Central memory CD4-positive, alpha-beta T cell (primary cell): ENCODE measurements around the gene SPATA32.

Experiments used
- DNase-seq: peaks from one replicate; pipeline ENCODE4 v3.0.0; 2022

Gene SPATA32

GRCh38 chr17:45246338-45246737, 15.6 kb downstream of the SPATA32 start:
- no peak for DNase-seq

- no peak for DNase-seq
Observed at GRCh38 chr17:45244725-45245656, 16.9 kb downstream of the SPATA32 start.

GRCh38 chr17:45243750-45244149, 18.1 kb downstream of the SPATA32 start:
- no peak for DNase-seq

GRCh38 chr17:45242029-45242414, 19.9 kb downstream of the SPATA32 start:
- DNase-seq: no peak

GRCh38 chr17:45241328-45242028, 20.4 kb downstream of the SPATA32 start:
- DNase-seq: no peak

- DNase-seq: no peak
Observed at GRCh38 chr17:45240905-45241327, 21.0 kb downstream of the SPATA32 start.

- DNase-seq: no peak
Observed at GRCh38 chr17:45238155-45238774, 23.6 kb downstream of the SPATA32 start.

- DNase-seq: no peak
Observed at GRCh38 chr17:45237686-45238085, 24.2 kb downstream of the SPATA32 start.

GRCh38 chr17:45236282-45236606, 25.6 kb downstream of the SPATA32 start:
- no peak for DNase-seq

GRCh38 chr17:45235416-45236281, 26.2 kb downstream of the SPATA32 start:
- DNase-seq: peak; percentile 70

- no peak for DNase-seq
Observed at GRCh38 chr17:45234641-45235415, 27.1 kb downstream of the SPATA32 start.

- DNase-seq: no peak
Observed at GRCh38 chr17:45233423-45233924, 28.4 kb downstream of the SPATA32 start.

GRCh38 chr17:45232514-45233422, 29.1 kb downstream of the SPATA32 start:
- no peak for DNase-seq

- DNase-seq: no peak
Observed at GRCh38 chr17:45231481-45232116, 30.3 kb downstream of the SPATA32 start.

- DNase-seq: no peak
Observed at GRCh38 chr17:45230787-45231480, 31.0 kb downstream of the SPATA32 start.

- no peak for DNase-seq
Observed at GRCh38 chr17:45230410-45230786, 31.5 kb downstream of the SPATA32 start.

GRCh38 chr17:45229681-45230409, 32.0 kb downstream of the SPATA32 start:
- no peak for DNase-seq

GRCh38 chr17:45228763-45229539, 32.9 kb downstream of the SPATA32 start:
- DNase-seq: peak; percentile 87
